Mesothelial cell of epicardium (in vitro differentiated cells): ENCODE measurements around the gene FAM47E. TPM values are rescaled to one million over a fixed set of nuclear protein-coding genes. Genes with fewer than 3 reads are reported as not detected.

ENCODE experiments used
- DNase-seq, 2 experiments: peaks; one replicate each; pipeline ENCODE4 v3.0.0; 2021; ENCODE audit warnings: low spot score in 2 of 2; ENCODE audit not compliant: unreplicated experiment in 2 of 2
- H3K27ac Mint-ChIP-seq: 2 replicates; pipeline ENCODE4 v1.8.0; 2021; ENCODE audit warnings: mixed read lengths
- H3K27me3 Mint-ChIP-seq: 2 replicates; pipeline ENCODE4 v1.8.0; 2021; ENCODE audit warnings: low read depth, mixed read lengths
- H3K36me3 Mint-ChIP-seq: 2 replicates; pipeline ENCODE4 v1.8.0; 2021; ENCODE audit warnings: mixed read lengths
- H3K4me1 Mint-ChIP-seq: 2 replicates; pipeline ENCODE4 v1.8.0; 2021; ENCODE audit warnings: mixed read lengths
- H3K4me3 Mint-ChIP-seq: 2 replicates; pipeline ENCODE4 v1.8.0; 2021; ENCODE audit warnings: mild to moderate bottlenecking, moderate library complexity, mixed read lengths
- H3K9me3 Mint-ChIP-seq: 2 replicates; pipeline ENCODE4 v1.8.0; 2021; ENCODE audit warnings: mixed read lengths
- total RNA-seq: library from RNA; stranded (reverse); gene quantifications from 3 replicates; pipeline ENCODE4 v1.2.1, GENCODE V29; 2021
- TF ChIP-seq, protein P1 (sequence below): fragments of 200-600 bp; sonication (generic); IDR thresholded peaks from one replicate; pipeline ENCODE4 v1.5.0; 2021; ENCODE audit warnings: antibody characterized with exemption; ENCODE audit not compliant: unreplicated experiment

Gene FAM47E
- total RNA-seq, 1 donor from 2014 or later, result 1.2 TPM

GRCh38 chr4:76293772-76294171 is 42.3 kb downstream of the FAM47E start:
- Mint-ChIP-seq H3K36me3 (peaks cover 5% of the 10 kb centered on the region), H3K4me1 (no peaks in the 10 kb centered on the region), H3K27ac (no peak overlapping the region), H3K4me3 (no peak overlapping the region), H3K27me3 (no peaks in the 10 kb centered on the region), H3K9me3 (peaks cover 30% of the 10 kb centered on the region)
- TF ChIP-seq, protein P1, sequence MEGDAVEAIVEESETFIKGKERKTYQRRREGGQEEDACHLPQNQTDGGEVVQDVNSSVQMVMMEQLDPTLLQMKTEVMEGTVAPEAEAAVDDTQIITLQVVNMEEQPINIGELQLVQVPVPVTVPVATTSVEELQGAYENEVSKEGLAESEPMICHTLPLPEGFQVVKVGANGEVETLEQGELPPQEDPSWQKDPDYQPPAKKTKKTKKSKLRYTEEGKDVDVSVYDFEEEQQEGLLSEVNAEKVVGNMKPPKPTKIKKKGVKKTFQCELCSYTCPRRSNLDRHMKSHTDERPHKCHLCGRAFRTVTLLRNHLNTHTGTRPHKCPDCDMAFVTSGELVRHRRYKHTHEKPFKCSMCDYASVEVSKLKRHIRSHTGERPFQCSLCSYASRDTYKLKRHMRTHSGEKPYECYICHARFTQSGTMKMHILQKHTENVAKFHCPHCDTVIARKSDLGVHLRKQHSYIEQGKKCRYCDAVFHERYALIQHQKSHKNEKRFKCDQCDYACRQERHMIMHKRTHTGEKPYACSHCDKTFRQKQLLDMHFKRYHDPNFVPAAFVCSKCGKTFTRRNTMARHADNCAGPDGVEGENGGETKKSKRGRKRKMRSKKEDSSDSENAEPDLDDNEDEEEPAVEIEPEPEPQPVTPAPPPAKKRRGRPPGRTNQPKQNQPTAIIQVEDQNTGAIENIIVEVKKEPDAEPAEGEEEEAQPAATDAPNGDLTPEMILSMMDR, result no peak
- no peak for DNase-seq

DNA sequence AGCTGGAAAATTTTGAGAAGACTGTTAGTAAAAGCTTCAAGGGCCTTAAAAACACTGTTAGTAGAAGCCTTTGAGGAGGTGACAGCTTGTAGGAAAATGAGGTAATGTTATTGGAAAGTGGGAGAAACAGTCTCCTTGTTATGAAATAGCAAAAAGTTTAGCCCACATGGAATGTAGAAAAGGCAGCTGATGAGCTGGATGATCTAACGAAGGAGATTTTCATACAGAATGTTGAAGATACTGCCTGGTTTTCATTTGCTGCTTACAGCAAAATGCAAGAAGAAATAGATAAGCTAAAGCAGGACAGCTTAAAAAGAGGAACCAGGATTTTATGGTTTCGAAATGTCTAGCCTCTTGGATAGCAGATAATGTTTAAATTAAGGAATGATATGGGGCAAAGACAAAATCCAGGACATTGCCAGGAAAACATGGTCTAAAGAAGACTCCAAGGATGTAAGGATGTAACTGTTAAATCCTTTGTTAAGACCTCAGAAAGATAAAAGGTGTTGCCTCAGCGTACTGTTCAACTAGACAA is 44.8 kb downstream of the FAM47E start:
- no peaks in the 10 kb centered on the region for H3K27me3 Mint-ChIP-seq
- H3K4me3 Mint-ChIP-seq, result no peak overlapping the region
- peaks cover 33% of the 10 kb centered on the region for H3K9me3 Mint-ChIP-seq
- TF ChIP-seq, protein P1, result no peak
- no peak overlapping the region for H3K27ac Mint-ChIP-seq
- H3K36me3 Mint-ChIP-seq, result peaks cover 5% of the 10 kb centered on the region
- H3K4me1 Mint-ChIP-seq, result peaks cover 7% of the 10 kb centered on the region
- DNase-seq, result no peak

GRCh38 chr4:76298227-76298626 is 46.7 kb downstream of the FAM47E start:
- Mint-ChIP-seq H3K36me3 (peaks cover 5% of the 10 kb centered on the region), H3K9me3 (peaks cover 33% of the 10 kb centered on the region), H3K27ac (no peak overlapping the region), H3K4me1 (peaks cover 18% of the 10 kb centered on the region), H3K4me3 (no peak overlapping the region), H3K27me3 (no peaks in the 10 kb centered on the region)
- DNase-seq, result no peak
- TF ChIP-seq, protein P1, result no peak

GRCh38 chr4:76300012-76300411 is 48.5 kb downstream of the FAM47E start:
- TF ChIP-seq, protein P1, result no peak
- Mint-ChIP-seq H3K36me3 (peaks cover 5% of the 10 kb centered on the region), H3K27ac (no peak overlapping the region), H3K4me1 (peaks cover 18% of the 10 kb centered on the region), H3K27me3 (no peaks in the 10 kb centered on the region), H3K4me3 (no peak overlapping the region), H3K9me3 (peaks cover 33% of the 10 kb centered on the region)
- no peak for DNase-seq

- DNase-seq, result no peak
- Mint-ChIP-seq H3K27ac (peak overlapping the region; percentile 94), H3K4me3 (no peak overlapping the region), H3K9me3 (peaks cover 27% of the 10 kb centered on the region), H3K36me3 (peaks cover 5% of the 10 kb centered on the region), H3K27me3 (no peaks in the 10 kb centered on the region), H3K4me1 (peaks cover 20% of the 10 kb centered on the region)
- TF ChIP-seq, protein P1, result no peak
Measured at GRCh38 chr4:76301068-76301774, 49.7 kb downstream of the FAM47E start.
